Sigmoid colon (tissue), 7 donors: ENCODE data around the gene KIF5A. TPM values are rescaled to one million over a fixed set of nuclear protein-coding genes. Genes with fewer than 3 reads are reported as not detected.

Experiments
- DNase-seq: peaks from one replicate; pipeline ENCODE4 v3.0.0-alpha.2; 2019
- H3K27ac ChIP-seq, 4 donors: fragments of 200-600 bp; sonication (generic); one replicate each; pipeline ENCODE4 v1.5.1; 2016 to 2019; ENCODE audit warnings: mild to moderate bottlenecking in 1 of 4
- H3K27me3 ChIP-seq, 3 donors: fragments of 200-600 bp; sonication (generic); one replicate each; pipeline ENCODE4 v1.5.1; 2019; ENCODE audit warnings: mild to moderate bottlenecking in 1 of 3
- H3K36me3 ChIP-seq, 4 donors: fragments of 200-600 bp; sonication (generic); one replicate each; pipeline ENCODE4 v1.5.1; 2016 to 2019
- H3K4me1 ChIP-seq, 4 donors: fragments of 200-600 bp; sonication (generic); one replicate each; pipeline ENCODE4 v1.5.1; 2017 to 2019
- H3K4me3 ChIP-seq, 4 donors: fragments of 200-600 bp; sonication (generic); one replicate each; pipeline ENCODE4 v1.5.1; 2017 to 2019; ENCODE audit warnings: mild to moderate bottlenecking in 2 of 4, moderate library complexity in 1 of 4
- H3K9me3 ChIP-seq, 4 donors: fragments of 200-600 bp in 3 of 4; sonication (generic) in 3 of 4; one replicate each; pipeline versions ENCODE4 v1.5.1 to v1.6.1; 2013 to 2019
- CTCF ChIP-seq, 4 experiments: fragments of 450-650 bp in 3 of 4; fragments of 200-600 bp in 1 of 4; IDR thresholded peaks; one replicate each; pipeline ENCODE4 v1.5.1; 2016 to 2019; ENCODE audit warnings: antibody characterized with exemption in 4 of 4, mild to moderate bottlenecking in 3 of 4, moderate library complexity in 2 of 4
- EP300 ChIP-seq, 4 donors: sonication (generic); formaldehyde crosslinking; IDR thresholded peaks; one replicate each; pipeline ENCODE4 v1.6.1; 2017; ENCODE audit warnings: antibody characterized with exemption in 4 of 4
- POLR2A ChIP-seq, 2 donors: fragments of 450-650 bp; IDR thresholded peaks; one replicate each; pipeline ENCODE4 v1.6.1; 2016; ENCODE audit warnings: antibody characterized with exemption in 2 of 2, mild to moderate bottlenecking in 2 of 2, moderate library complexity in 2 of 2
- POLR2AphosphoS5 ChIP-seq, 4 donors: sonication (generic); formaldehyde crosslinking; IDR thresholded peaks; one replicate each; pipeline ENCODE4 v1.6.1; 2017; ENCODE audit warnings: antibody characterized with exemption in 4 of 4
- WGBS, 2 donors: extraction: QIAGEN DNeasy Blood & Tissue Kit; methylation state at CpG; one replicate each; pipeline ENCODE4 v1.1.7; 2013; 5-methylcytosine and 5-hydroxymethylcytosine counted together
- intact Hi-C: fragments of 100-400 bp; cut with DNase I; formaldehyde crosslinking; loops from one replicate; pipeline ENCODE4 v1.15.1; 2023
- polyA plus RNA-seq, 3 donors: library from polyadenylated mRNA; stranded (reverse); fragments of 200-250 nt; gene quantifications; one replicate each; pipeline ENCODE4 v1.2.3, GENCODE V29; 2013
- total RNA-seq, 4 donors: library from RNA; depleted of rRNA; stranded (reverse); fragments of >200 nt; gene quantifications; one replicate each; pipeline ENCODE4 v1.1.0, GENCODE V29; 2016
- donor health status: healthy with polysubstance abuse.
- donor health status: Bipolar disorder and iron deficiency.
- donor health status: healthy.

The KIF5A gene
- total and polyA plus RNA-seq, 7 donors: under 0.01 to 8.9 (median 3.6) TPM

- 90% methylated on average over 4 of the region's 4 CpGs for WGBS, 2 donors
- H3K4me3 ChIP-seq: no peak overlapping the region
These were observed 43.3 kb downstream of the KIF5A start for GRCh38 chr12:57593187-57593586.

GRCh38 chr12:57600395-57600794 is 50.6 kb downstream of the KIF5A start:
- 70 to 84% methylated on average over 2 of the region's 2 CpGs for WGBS, 2 donors
- H3K4me1 ChIP-seq: peaks cover 0 to 12% (median 9%) of the 10 kb centered on the region in 4 donors
- no peaks in the 10 kb centered on the region for H3K9me3 ChIP-seq
- no peak overlapping the region for H3K4me3 ChIP-seq
- DNase-seq: no peak
- no peaks in the 10 kb centered on the region for H3K27me3 ChIP-seq
- TF ChIP-seq EP300 (IDR thresholded peaks at IDR 0.05): no peak
- no peak for TF ChIP-seq POLR2A (IDR thresholded peaks at IDR 0.05)
- no peak for TF ChIP-seq POLR2AphosphoS5 (IDR thresholded peaks at IDR 0.05)
- no peak for TF ChIP-seq CTCF (IDR thresholded peaks at IDR 0.05)
- H3K27ac ChIP-seq: no peak overlapping the region
- peaks cover 7 to 65% (median 19%) of the 10 kb centered on the region in 4 donors for H3K36me3 ChIP-seq
- intact Hi-C loops: no loop called here

More at GRCh38 chr12:57593187-57593586, 43.3 kb downstream of the KIF5A start:
- TF ChIP-seq CTCF (IDR thresholded peaks at IDR 0.05) (no peak), POLR2AphosphoS5 (IDR thresholded peaks at IDR 0.05) (no peak), EP300 (IDR thresholded peaks at IDR 0.05) (no peak), POLR2A (IDR thresholded peaks at IDR 0.05) (no peak)
- H3K27me3 ChIP-seq: no peaks in the 10 kb centered on the region
- H3K27ac ChIP-seq: no peak overlapping the region
- DNase-seq: no peak
- peaks cover 0 to 40% (median 6%) of the 10 kb centered on the region in 4 donors for H3K36me3 ChIP-seq
- intact Hi-C loops: no loop called here
- no peaks in the 10 kb centered on the region for H3K9me3 ChIP-seq
- peaks cover 0 to 18% (median 16%) of the 10 kb centered on the region in 4 donors for H3K4me1 ChIP-seq

- no peak overlapping the region for H3K4me3 ChIP-seq
- no peaks in the 10 kb centered on the region for H3K27me3 ChIP-seq
- DNase-seq: no peak
- H3K27ac ChIP-seq: peak overlapping the region; percentile 31 to 99 (median 98)
- intact Hi-C loops: no loop called here
- no peak for TF ChIP-seq EP300 (IDR thresholded peaks at IDR 0.05)
- no peak for TF ChIP-seq CTCF (IDR thresholded peaks at IDR 0.05)
- no peak for TF ChIP-seq POLR2A (IDR thresholded peaks at IDR 0.05)
- no peak for TF ChIP-seq POLR2AphosphoS5 (IDR thresholded peaks at IDR 0.05)
- peaks cover 7 to 56% (median 27%) of the 10 kb centered on the region in 4 donors for H3K36me3 ChIP-seq
- no peaks in the 10 kb centered on the region for H3K9me3 ChIP-seq
- H3K4me1 ChIP-seq: peaks cover 0 to 23% (median 21%) of the 10 kb centered on the region in 4 donors
These were observed 52.7 kb downstream of the KIF5A start for GRCh38 chr12:57602544-57602943.

- Histone ChIP-seq H3K27me3 (no peaks in the 10 kb centered on the region), H3K36me3 (peaks cover 7 to 58% (median 26%) of the 10 kb centered on the region in 4 donors), H3K4me1 (peaks cover 0 to 23% (median 21%) of the 10 kb centered on the region in 4 donors), H3K9me3 (no peaks in the 10 kb centered on the region), H3K4me3 (peak overlapping the region in 1 of 4 donors; percentile 90), H3K27ac (peak overlapping the region; percentile 97 to 99 (median 98))
- WGBS, 2 donors: 61 to 94% methylated on average over 2 of the region's 2 CpGs
- no peak for DNase-seq
- TF ChIP-seq POLR2A (IDR thresholded peaks at IDR 0.05): no peak
- TF ChIP-seq POLR2AphosphoS5 (IDR thresholded peaks at IDR 0.05): no peak
- no peak for TF ChIP-seq EP300 (IDR thresholded peaks at IDR 0.05)
- no peak for TF ChIP-seq CTCF (IDR thresholded peaks at IDR 0.05)
- intact Hi-C loops: no loop called here
These were observed 53.5 kb downstream of the KIF5A start for GRCh38 chr12:57603324-57603723.
